ENCODE results near the gene OSBPL1A. TPM values are rescaled to one million over a fixed set of nuclear protein-coding genes. Genes with fewer than 3 reads are reported as not detected.

OSBPL1A gene
- total RNA-seq, 1 donor: 23.3 TPM

- no peak for DNase-seq (ENCODE audit: low read depth)
- no peak for TF ChIP-seq CTCF (IDR thresholded peaks at IDR 0.05; ENCODE audit: insufficient read depth, low read depth, low read length)
- no peak overlapping the region for H3K4me3 ChIP-seq (ENCODE audit: low read depth, low read length)
These were observed 96.9 kb downstream of the OSBPL1A start for GRCh38 chr18:24300703-24301102.

GRCh38 chr18:24296276-24296675 lies 101.3 kb downstream of the OSBPL1A start:
- TF ChIP-seq CTCF (IDR thresholded peaks at IDR 0.05; ENCODE audit: insufficient read depth, low read depth, low read length): no peak
- no peak overlapping the region for H3K4me3 ChIP-seq (ENCODE audit: low read depth, low read length)
- DNase-seq (ENCODE audit: low read depth): no peak

- no peak for DNase-seq (ENCODE audit: low read depth)
- H3K4me3 ChIP-seq (ENCODE audit: low read depth, low read length): no peak overlapping the region
- TF ChIP-seq CTCF (IDR thresholded peaks at IDR 0.05; ENCODE audit: insufficient read depth, low read depth, low read length): no peak
These were observed 104.4 kb downstream of the OSBPL1A start for GRCh38 chr18:24293254-24293653.

- no peak for DNase-seq (ENCODE audit: low read depth)
- TF ChIP-seq CTCF (IDR thresholded peaks at IDR 0.05; ENCODE audit: insufficient read depth, low read depth, low read length): no peak
- no peak overlapping the region for H3K4me3 ChIP-seq (ENCODE audit: low read depth, low read length)
These were observed 119.0 kb downstream of the OSBPL1A start for GRCh38 chr18:24278591-24278990.

- no peak overlapping the region for H3K4me3 ChIP-seq (ENCODE audit: low read depth, low read length)
- TF ChIP-seq CTCF (IDR thresholded peaks at IDR 0.05; ENCODE audit: insufficient read depth, low read depth, low read length): no peak
- no peak for DNase-seq (ENCODE audit: low read depth)
These were observed 120.0 kb downstream of the OSBPL1A start for GRCh38 chr18:24277516-24278195.

- DNase-seq (ENCODE audit: low read depth): no peak
- no peak overlapping the region for H3K4me3 ChIP-seq (ENCODE audit: low read depth, low read length)
- TF ChIP-seq CTCF (IDR thresholded peaks at IDR 0.05; ENCODE audit: insufficient read depth, low read depth, low read length): no peak
These were observed 120.6 kb downstream of the OSBPL1A start for GRCh38 chr18:24276994-24277393.

GRCh38 chr18:24274837-24275236 lies 122.8 kb downstream of the OSBPL1A start:
- no peak overlapping the region for H3K4me3 ChIP-seq (ENCODE audit: low read depth, low read length)
- no peak for DNase-seq (ENCODE audit: low read depth)
- no peak for TF ChIP-seq CTCF (IDR thresholded peaks at IDR 0.05; ENCODE audit: insufficient read depth, low read depth, low read length)

All from fibroblast of villous mesenchyme (primary cell).